Thoracic aorta (tissue), 2 donors: Measurements from ENCODE around the gene LAMP1. TPM values are rescaled to one million over a fixed set of nuclear protein-coding genes. Genes with fewer than 3 reads are reported as not detected.

ENCODE experiments used
- ATAC-seq: fragments of 150-250 bp; one replicate; pipeline ENCODE4 v1.8.0; 2017; ENCODE audit warnings: low read depth; ENCODE audit not compliant: insufficient number of reproducible peaks, low FRiP score
- DNase-seq: peaks from one replicate; pipeline ENCODE4 v3.0.0-alpha.2; 2020; ENCODE audit warnings: low spot score
- H3K27ac ChIP-seq, 2 donors: fragments of 200-600 bp; sonication (generic); 1 replicate in 1 of 2; 2 replicates in 1 of 2; pipeline ENCODE4 v1.5.1; 2016; ENCODE audit warnings: mild to moderate bottlenecking in 2 of 2, moderate library complexity in 2 of 2
- H3K27me3 ChIP-seq: fragments of 200-600 bp; sonication (generic); replicated peaks from 2 replicates; pipeline ENCODE4 v1.6.0; 2016; ENCODE audit warnings: mild to moderate bottlenecking; ENCODE audit not compliant: insufficient read depth
- H3K36me3 ChIP-seq: fragments of 200-600 bp; sonication (generic); one replicate; pipeline ENCODE4 v1.5.1; 2016
- H3K4me1 ChIP-seq, 2 donors: fragments of 200-600 bp; sonication (generic); 1 replicate in 1 of 2; 2 replicates in 1 of 2; pipeline versions ENCODE4 v1.5.1 to v1.6.0; 2016; ENCODE audit warnings: low read depth in 2 of 2, mild to moderate bottlenecking in 1 of 2; ENCODE audit not compliant: control insufficient read depth in 1 of 2
- H3K4me3 ChIP-seq: fragments of 200-600 bp; sonication (generic); 2 replicates; pipeline ENCODE4 v1.5.1; 2016; ENCODE audit warnings: mild to moderate bottlenecking
- H3K9me3 ChIP-seq: fragments of 200-600 bp; sonication (generic); 2 replicates; pipeline ENCODE4 v1.5.1; 2016
- CTCF ChIP-seq: fragments of 200-600 bp; sonication (generic); IDR thresholded peaks from one replicate; pipeline ENCODE4 v1.5.1; 2019; ENCODE audit warnings: antibody characterized with exemption
- total RNA-seq, 2 donors: library from RNA; depleted of rRNA; stranded (reverse); fragments of >200 nt; gene quantifications; one replicate each; pipeline versions ENCODE4 v1.1.0 to v1.2.3, GENCODE V29; 2016

The LAMP1 gene
- total RNA-seq, 2 donors from 2014 or later = 145 to 210 TPM

- no peak for ATAC-seq
- peaks cover 3% of the 10 kb centered on the region for H3K36me3 ChIP-seq
Measured at GRCh38 chr13:113350065-113350937, 53.3 kb downstream of the LAMP1 start.

GRCh38 chr13:113350938-113351335, 53.9 kb downstream of the LAMP1 start:
- no peak for DNase-seq
- H3K9me3 ChIP-seq = no peaks in the 10 kb centered on the region
- no peak for TF ChIP-seq CTCF
- no peak for ATAC-seq
- no peak overlapping the region for H3K4me3 ChIP-seq
- no peaks in the 10 kb centered on the region for H3K27me3 ChIP-seq
- no peak overlapping the region for H3K27ac ChIP-seq
- H3K36me3 ChIP-seq = peaks cover 3% of the 10 kb centered on the region
- H3K4me1 ChIP-seq = no peaks in the 10 kb centered on the region

More at GRCh38 chr13:113350065-113350937, 53.3 kb downstream of the LAMP1 start:
- no peak for DNase-seq
- no peak overlapping the region for H3K4me3 ChIP-seq
- H3K9me3 ChIP-seq = no peaks in the 10 kb centered on the region
- TF ChIP-seq CTCF = no peak
- H3K27me3 ChIP-seq = no peaks in the 10 kb centered on the region
- no peak overlapping the region for H3K27ac ChIP-seq
- no peaks in the 10 kb centered on the region for H3K4me1 ChIP-seq

- TF ChIP-seq CTCF = no peak
- H3K36me3 ChIP-seq = peaks cover 3% of the 10 kb centered on the region
- H3K9me3 ChIP-seq = no peaks in the 10 kb centered on the region
- H3K27ac ChIP-seq = no peak overlapping the region
- H3K27me3 ChIP-seq = no peaks in the 10 kb centered on the region
- ATAC-seq = no peak
- no peak for DNase-seq
- H3K4me3 ChIP-seq = no peak overlapping the region
- H3K4me1 ChIP-seq = no peaks in the 10 kb centered on the region
Measured at GRCh38 chr13:113351514-113352026, 54.5 kb downstream of the LAMP1 start.

GRCh38 chr13:113353254-113353653, 56.2 kb downstream of the LAMP1 start:
- H3K27ac ChIP-seq = no peak overlapping the region
- no peak overlapping the region for H3K4me3 ChIP-seq
- H3K36me3 ChIP-seq = peaks cover 3% of the 10 kb centered on the region
- no peaks in the 10 kb centered on the region for H3K9me3 ChIP-seq
- ATAC-seq (no peak), DNase-seq (no peak)
- H3K4me1 ChIP-seq = no peaks in the 10 kb centered on the region
- no peaks in the 10 kb centered on the region for H3K27me3 ChIP-seq
- TF ChIP-seq CTCF = no peak

GRCh38 chr13:113354831-113355610, 58.0 kb downstream of the LAMP1 start:
- Histone ChIP-seq H3K4me1 (no peaks in the 10 kb centered on the region), H3K9me3 (no peaks in the 10 kb centered on the region), H3K27me3 (no peaks in the 10 kb centered on the region), H3K36me3 (peaks cover under 1% of the 10 kb centered on the region), H3K27ac (no peak overlapping the region), H3K4me3 (no peak overlapping the region)
- no peak for TF ChIP-seq CTCF
- no peak for DNase-seq
- ATAC-seq = no peak
